ENCODE measurements around the gene LACTB.
A peak's percentile ranks its signal among the peaks of the same experiment; 100 is the strongest.

LACTB gene

GRCh38 chr15:63121382-63122001 lies at the start of gene LACTB:
LACTB (plus strand) TSS chr15:63121861; CDS start chr15:63121872, 11 bp downstream.
- H3K36me3 ChIP-seq (ENCODE audit: control insufficient read depth in 1 of 2, insufficient read depth in 2 of 2, low read length in 2 of 2), result peaks cover 0 to under 1% of the 10 kb centered on the region in 2 donors
- peak within 1 kb of the TSS; percentile 85 to 98 for H3K4me3 ChIP-seq (ENCODE audit: low read depth in 1 of 2, low read length in 2 of 2)
- peaks cover 0 to 3% of the 10 kb centered on the region in 2 donors for H3K4me1 ChIP-seq (ENCODE audit: control insufficient read depth in 1 of 2, insufficient read depth in 2 of 2, low read length in 2 of 2)
- H3K27ac ChIP-seq (ENCODE audit: low read length), result peak within 1 kb of the TSS; percentile 97
- no peaks in the 10 kb centered on the region for H3K27me3 ChIP-seq (ENCODE audit: low read depth, low read length)
- H3K9me3 ChIP-seq (ENCODE audit: control insufficient read depth in 1 of 2, low read length in 2 of 2), result no peaks in the 10 kb centered on the region

- no peaks in the 10 kb centered on the region for H3K27me3 ChIP-seq (ENCODE audit: low read depth, low read length)
- H3K9me3 ChIP-seq (ENCODE audit: control insufficient read depth in 1 of 2, low read length in 2 of 2), result no peaks in the 10 kb centered on the region
- H3K27ac ChIP-seq (ENCODE audit: low read length), result no peak overlapping the region
- H3K4me1 ChIP-seq (ENCODE audit: control insufficient read depth in 1 of 2, insufficient read depth in 2 of 2, low read length in 2 of 2), result peaks cover 0 to 51% of the 10 kb centered on the region in 2 donors
- H3K4me3 ChIP-seq (ENCODE audit: low read depth in 1 of 2, low read length in 2 of 2), result no peak overlapping the region
- H3K36me3 ChIP-seq (ENCODE audit: control insufficient read depth in 1 of 2, insufficient read depth in 2 of 2, low read length in 2 of 2), result peaks cover 34 to 45% of the 10 kb centered on the region in 2 donors
Observed at GRCh38 chr15:63072023-63072650, 49.5 kb upstream of the LACTB start.

GRCh38 chr15:63072809-63073277 lies 48.8 kb upstream of the LACTB start:
- Histone ChIP-seq H3K4me3 (ENCODE audit: low read depth in 1 of 2, low read length in 2 of 2) (no peak overlapping the region), H3K27me3 (ENCODE audit: low read depth, low read length) (no peaks in the 10 kb centered on the region), H3K9me3 (ENCODE audit: control insufficient read depth in 1 of 2, low read length in 2 of 2) (no peaks in the 10 kb centered on the region), H3K4me1 (ENCODE audit: control insufficient read depth in 1 of 2, insufficient read depth in 2 of 2, low read length in 2 of 2) (peaks cover 0 to 44% of the 10 kb centered on the region in 2 donors), H3K27ac (ENCODE audit: low read length) (no peak overlapping the region), H3K36me3 (ENCODE audit: control insufficient read depth in 1 of 2, insufficient read depth in 2 of 2, low read length in 2 of 2) (peaks cover 27 to 38% of the 10 kb centered on the region in 2 donors)

GRCh38 chr15:63073497-63074172 lies 48.0 kb upstream of the LACTB start:
- H3K4me3 ChIP-seq (ENCODE audit: low read depth in 1 of 2, low read length in 2 of 2), result no peak overlapping the region
- peaks cover 19 to 30% of the 10 kb centered on the region in 2 donors for H3K36me3 ChIP-seq (ENCODE audit: control insufficient read depth in 1 of 2, insufficient read depth in 2 of 2, low read length in 2 of 2)
- peaks cover 0 to 36% of the 10 kb centered on the region in 2 donors for H3K4me1 ChIP-seq (ENCODE audit: control insufficient read depth in 1 of 2, insufficient read depth in 2 of 2, low read length in 2 of 2)
- no peaks in the 10 kb centered on the region for H3K27me3 ChIP-seq (ENCODE audit: low read depth, low read length)
- H3K9me3 ChIP-seq (ENCODE audit: control insufficient read depth in 1 of 2, low read length in 2 of 2), result no peaks in the 10 kb centered on the region
- peak overlapping the region; percentile 41 for H3K27ac ChIP-seq (ENCODE audit: low read length)

DNA sequence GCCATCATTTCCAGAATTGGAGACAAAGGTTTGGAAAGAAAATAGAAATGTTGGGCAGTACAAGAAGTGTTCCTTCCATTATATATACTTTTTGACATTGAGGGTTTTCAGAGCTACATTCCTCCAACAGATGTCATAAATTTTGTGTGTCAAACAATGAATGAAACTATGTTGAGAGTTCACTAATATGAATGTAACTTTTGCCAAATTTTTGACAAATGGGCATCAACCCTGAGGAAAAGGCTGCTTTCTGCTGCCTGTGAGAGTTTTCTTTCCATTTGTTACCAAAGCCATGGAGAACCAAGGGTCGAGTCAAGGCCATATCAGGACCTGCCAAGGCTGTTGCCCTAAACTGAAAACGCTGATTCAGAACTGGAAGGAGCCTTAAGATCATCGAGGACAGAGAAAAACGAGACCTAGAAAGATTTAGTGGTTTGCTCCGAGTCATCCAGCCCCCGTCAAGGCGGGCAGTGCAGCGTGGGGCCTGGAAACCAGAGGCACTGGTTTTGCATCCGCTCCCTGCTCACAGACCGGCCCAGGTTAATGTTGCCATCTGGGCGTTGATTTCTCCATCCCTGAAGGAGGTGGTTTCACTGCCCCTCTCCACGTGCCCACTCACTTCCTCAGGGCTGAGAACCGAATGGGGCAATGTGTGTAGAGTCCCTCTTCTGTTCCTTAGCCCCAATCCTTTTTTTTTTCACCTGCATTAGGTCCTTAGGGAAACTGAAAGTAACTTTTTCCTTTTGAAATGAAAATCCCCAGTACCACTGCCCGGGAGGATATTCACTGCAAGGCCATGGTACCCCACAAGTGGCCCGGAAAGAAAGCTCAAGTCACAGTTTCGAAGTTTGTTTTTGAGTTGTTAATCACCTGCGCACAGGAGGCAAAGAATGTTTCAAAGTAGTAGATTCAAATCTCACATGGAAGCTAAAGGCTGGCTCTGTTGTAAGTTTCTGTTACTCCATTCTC lies 46.4 kb upstream of the LACTB start:
- Histone ChIP-seq H3K4me1 (ENCODE audit: control insufficient read depth in 1 of 2, insufficient read depth in 2 of 2, low read length in 2 of 2) (peaks cover 0 to 27% of the 10 kb centered on the region in 2 donors), H3K27ac (ENCODE audit: low read length) (peak overlapping the region; percentile 68), H3K36me3 (ENCODE audit: control insufficient read depth in 1 of 2, insufficient read depth in 2 of 2, low read length in 2 of 2) (peaks cover 14 to 19% of the 10 kb centered on the region in 2 donors)

DNA sequence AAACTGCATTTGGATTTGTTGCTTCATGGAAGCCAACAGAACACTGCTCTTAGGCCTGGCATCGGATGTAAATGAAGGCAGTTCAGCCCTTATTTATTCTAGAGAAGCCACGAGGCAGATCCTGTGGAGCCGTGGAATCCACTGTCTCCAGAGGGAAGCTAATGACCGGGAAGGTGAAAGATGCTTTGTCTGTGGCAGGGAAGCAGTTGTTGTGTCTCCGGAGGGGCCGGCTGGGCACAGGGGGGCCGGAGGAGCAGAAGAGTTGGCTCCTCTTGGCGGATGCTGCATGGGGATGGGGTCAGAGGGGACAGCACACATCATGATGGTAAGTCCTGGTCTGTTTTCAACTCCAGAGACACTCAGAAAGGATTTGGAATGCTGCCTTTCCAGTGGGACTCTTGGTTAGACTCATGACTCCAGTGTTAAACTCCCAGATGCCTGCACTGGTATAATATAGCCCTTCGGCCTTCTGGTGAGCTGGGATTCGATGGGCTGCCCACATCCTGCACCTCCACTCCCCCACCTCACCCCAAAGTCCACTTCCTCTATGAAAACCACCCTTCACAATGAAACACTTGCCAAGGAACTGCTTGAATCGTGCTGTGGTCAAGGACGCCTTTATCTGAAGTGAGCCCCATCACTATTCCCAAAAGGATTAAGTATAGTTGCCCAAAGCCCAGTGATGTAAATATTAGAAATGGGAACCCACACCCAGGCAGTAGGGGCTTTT lies 45.5 kb upstream of the LACTB start:
- peak overlapping the region; percentile 13 to 46 for H3K4me3 ChIP-seq (ENCODE audit: low read depth in 1 of 2, low read length in 2 of 2)
- H3K27me3 ChIP-seq (ENCODE audit: low read depth, low read length), result no peaks in the 10 kb centered on the region
- H3K36me3 ChIP-seq (ENCODE audit: control insufficient read depth in 1 of 2, insufficient read depth in 2 of 2, low read length in 2 of 2), result peaks cover 8 to 12% of the 10 kb centered on the region in 2 donors
- peak overlapping the region; percentile 68 for H3K27ac ChIP-seq (ENCODE audit: low read length)
- H3K4me1 ChIP-seq (ENCODE audit: control insufficient read depth in 1 of 2, insufficient read depth in 2 of 2, low read length in 2 of 2), result peaks cover 0 to 21% of the 10 kb centered on the region in 2 donors
- H3K9me3 ChIP-seq (ENCODE audit: control insufficient read depth in 1 of 2, low read length in 2 of 2), result no peaks in the 10 kb centered on the region

More for the DNA sequence above, 46.4 kb upstream of the LACTB start:
- H3K9me3 ChIP-seq (ENCODE audit: control insufficient read depth in 1 of 2, low read length in 2 of 2), result no peaks in the 10 kb centered on the region
- H3K27me3 ChIP-seq (ENCODE audit: low read depth, low read length), result no peaks in the 10 kb centered on the region
- H3K4me3 ChIP-seq (ENCODE audit: low read depth in 1 of 2, low read length in 2 of 2), result peak overlapping the region; percentile 13 to 46

GRCh38 chr15:63076714-63077046 lies 45.0 kb upstream of the LACTB start:
- Histone ChIP-seq H3K27me3 (ENCODE audit: low read depth, low read length) (no peaks in the 10 kb centered on the region), H3K27ac (ENCODE audit: low read length) (no peak overlapping the region), H3K9me3 (ENCODE audit: control insufficient read depth in 1 of 2, low read length in 2 of 2) (no peaks in the 10 kb centered on the region), H3K4me1 (ENCODE audit: control insufficient read depth in 1 of 2, insufficient read depth in 2 of 2, low read length in 2 of 2) (peaks cover 0 to 16% of the 10 kb centered on the region in 2 donors), H3K4me3 (ENCODE audit: low read depth in 1 of 2, low read length in 2 of 2) (no peak overlapping the region), H3K36me3 (ENCODE audit: control insufficient read depth in 1 of 2, insufficient read depth in 2 of 2, low read length in 2 of 2) (peaks cover 2 to 6% of the 10 kb centered on the region in 2 donors)

DNA sequence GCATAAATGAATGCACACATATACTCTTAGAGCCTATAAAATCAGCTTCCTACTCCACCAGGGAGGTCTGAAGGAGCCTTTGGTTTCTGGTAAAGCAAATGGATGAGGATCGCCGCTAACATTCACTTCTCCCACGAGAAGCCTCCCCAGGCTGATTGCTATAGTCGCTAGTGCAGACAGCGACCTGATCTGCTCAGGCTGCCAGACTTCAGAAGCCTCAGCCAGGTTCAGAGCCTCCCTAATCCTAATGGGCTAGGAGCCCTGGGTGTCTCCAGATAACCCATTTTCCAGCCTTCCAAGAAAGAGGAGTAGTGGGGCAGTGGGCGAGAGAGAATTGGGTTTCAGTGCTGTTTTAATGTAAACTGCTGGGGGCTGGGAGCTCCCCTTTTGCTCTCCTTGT lies 43.7 kb upstream of the LACTB start:
- no peak overlapping the region for H3K27ac ChIP-seq (ENCODE audit: low read length)

DNA sequence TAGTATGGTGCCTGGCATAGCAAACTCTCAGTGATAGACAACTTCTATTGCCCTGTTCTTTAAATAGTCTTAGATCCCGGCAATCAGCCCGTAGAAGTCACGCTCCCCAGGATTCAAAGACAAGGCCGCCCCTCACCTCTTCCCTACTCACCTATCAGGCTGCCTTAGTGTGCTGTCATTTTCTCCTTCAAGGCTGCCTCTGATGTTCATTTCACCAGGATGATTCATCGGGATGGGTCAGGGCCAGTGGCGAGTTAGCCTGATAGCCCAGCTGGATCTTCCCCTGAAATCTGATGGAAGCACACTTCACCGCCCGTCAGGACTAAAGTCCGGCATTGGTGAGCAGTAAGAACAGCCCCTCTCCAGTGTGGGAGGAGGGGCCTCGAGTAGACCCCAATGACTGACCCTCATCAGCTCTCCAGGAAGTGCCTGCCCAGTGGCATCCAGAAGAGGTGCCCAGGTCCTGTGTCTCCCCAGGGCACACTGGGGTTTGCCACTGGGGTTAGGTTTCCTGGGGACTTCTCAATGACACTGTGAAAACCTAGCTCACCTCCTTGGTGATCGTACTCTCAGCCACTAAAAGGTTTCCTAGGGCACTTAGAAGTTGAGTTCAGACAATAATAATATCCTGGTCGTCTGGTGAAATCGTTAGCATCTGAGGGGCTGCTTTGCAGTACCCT lies 41.6 kb upstream of the LACTB start:
- Histone ChIP-seq H3K4me3 (ENCODE audit: low read depth in 1 of 2, low read length in 2 of 2) (no peak overlapping the region), H3K4me1 (ENCODE audit: control insufficient read depth in 1 of 2, insufficient read depth in 2 of 2, low read length in 2 of 2) (peaks cover 0 to 24% of the 10 kb centered on the region in 2 donors), H3K36me3 (ENCODE audit: control insufficient read depth in 1 of 2, insufficient read depth in 2 of 2, low read length in 2 of 2) (no peaks in the 10 kb centered on the region), H3K27me3 (ENCODE audit: low read depth, low read length) (no peaks in the 10 kb centered on the region), H3K9me3 (ENCODE audit: control insufficient read depth in 1 of 2, low read length in 2 of 2) (no peaks in the 10 kb centered on the region), H3K27ac (ENCODE audit: low read length) (no peak overlapping the region)

More for the DNA sequence above, 43.7 kb upstream of the LACTB start:
- no peaks in the 10 kb centered on the region for H3K36me3 ChIP-seq (ENCODE audit: control insufficient read depth in 1 of 2, insufficient read depth in 2 of 2, low read length in 2 of 2)
- H3K4me1 ChIP-seq (ENCODE audit: control insufficient read depth in 1 of 2, insufficient read depth in 2 of 2, low read length in 2 of 2), result peaks cover 0 to 16% of the 10 kb centered on the region in 2 donors
- H3K4me3 ChIP-seq (ENCODE audit: low read depth in 1 of 2, low read length in 2 of 2), result no peak overlapping the region
- H3K9me3 ChIP-seq (ENCODE audit: control insufficient read depth in 1 of 2, low read length in 2 of 2), result no peaks in the 10 kb centered on the region
- no peaks in the 10 kb centered on the region for H3K27me3 ChIP-seq (ENCODE audit: low read depth, low read length)
